GM19035 (cell line): ENCODE measurements around the gene TRIO.
A peak's percentile ranks its signal among the peaks of the same experiment; 100 is the strongest.

ENCODE experiments used
- ATAC-seq: cut with Tn5 transposase; IDR thresholded peaks from one replicate; pipeline ENCODE4 v1.9.1; 2021; ENCODE audit not compliant: unreplicated experiment

TRIO gene

GRCh38 chr5:14165375-14166106, 22.4 kb downstream of the TRIO start:
- ATAC-seq, result no peak

- ATAC-seq, result no peak
Measured at GRCh38 chr5:14166437-14166836, 23.3 kb downstream of the TRIO start.

GRCh38 chr5:14167211-14167845, 24.2 kb downstream of the TRIO start:
- no peak for ATAC-seq

DNA sequence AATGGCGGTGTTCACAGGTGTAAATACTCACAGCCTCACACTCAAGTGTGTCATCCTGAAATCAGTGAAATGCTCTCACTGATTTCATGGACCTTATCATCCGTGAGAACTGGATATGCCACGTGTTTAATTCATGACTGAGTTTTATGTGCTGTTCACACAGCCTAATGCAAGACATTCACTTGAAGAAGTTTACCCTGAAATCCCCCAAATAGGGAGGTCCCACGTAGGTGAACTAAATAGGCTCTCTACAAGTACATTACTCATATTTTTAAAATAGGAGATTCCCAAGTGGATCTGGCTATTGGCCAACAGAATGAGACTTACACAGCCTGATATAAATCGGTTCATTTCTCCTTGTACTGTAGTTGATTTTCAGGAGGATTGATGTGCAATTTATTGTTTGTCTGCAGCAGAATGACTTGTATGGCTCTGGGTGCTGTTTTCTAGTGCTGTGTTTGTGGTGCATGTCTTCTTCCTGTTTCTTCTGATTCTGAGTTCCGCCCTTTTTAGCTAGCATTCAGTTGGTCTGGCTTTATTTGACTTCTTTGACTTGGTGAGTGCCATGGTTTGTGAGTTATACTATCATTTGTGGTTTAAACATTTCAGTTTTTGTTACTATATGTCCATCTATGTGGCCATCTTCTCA, 25.1 kb downstream of the TRIO start:
- ATAC-seq, result peak; percentile 44

GRCh38 chr5:14168793-14169262, 25.7 kb downstream of the TRIO start:
- no peak for ATAC-seq

- no peak for ATAC-seq
Measured at GRCh38 chr5:14171046-14171445, 27.9 kb downstream of the TRIO start.

DNA sequence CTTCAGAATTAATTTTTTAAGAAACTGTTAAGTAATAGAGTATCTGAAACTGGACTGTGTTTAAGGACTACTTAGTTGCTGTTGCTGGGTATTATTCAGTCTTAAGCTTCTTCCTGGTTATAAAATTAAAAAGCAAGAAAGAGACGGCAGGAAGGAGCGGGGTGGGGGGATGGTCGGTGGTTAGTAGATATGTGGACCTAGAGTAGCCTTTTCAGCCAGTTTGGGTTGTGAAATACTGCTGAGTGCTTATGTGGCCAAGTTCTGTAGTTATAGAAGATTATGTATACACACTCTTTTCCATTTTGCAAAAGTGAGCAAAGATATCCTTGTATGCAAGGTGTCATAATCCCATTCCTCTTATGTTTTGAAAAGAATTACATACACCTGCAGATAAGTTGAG, 28.5 kb downstream of the TRIO start:
- no peak for ATAC-seq

DNA sequence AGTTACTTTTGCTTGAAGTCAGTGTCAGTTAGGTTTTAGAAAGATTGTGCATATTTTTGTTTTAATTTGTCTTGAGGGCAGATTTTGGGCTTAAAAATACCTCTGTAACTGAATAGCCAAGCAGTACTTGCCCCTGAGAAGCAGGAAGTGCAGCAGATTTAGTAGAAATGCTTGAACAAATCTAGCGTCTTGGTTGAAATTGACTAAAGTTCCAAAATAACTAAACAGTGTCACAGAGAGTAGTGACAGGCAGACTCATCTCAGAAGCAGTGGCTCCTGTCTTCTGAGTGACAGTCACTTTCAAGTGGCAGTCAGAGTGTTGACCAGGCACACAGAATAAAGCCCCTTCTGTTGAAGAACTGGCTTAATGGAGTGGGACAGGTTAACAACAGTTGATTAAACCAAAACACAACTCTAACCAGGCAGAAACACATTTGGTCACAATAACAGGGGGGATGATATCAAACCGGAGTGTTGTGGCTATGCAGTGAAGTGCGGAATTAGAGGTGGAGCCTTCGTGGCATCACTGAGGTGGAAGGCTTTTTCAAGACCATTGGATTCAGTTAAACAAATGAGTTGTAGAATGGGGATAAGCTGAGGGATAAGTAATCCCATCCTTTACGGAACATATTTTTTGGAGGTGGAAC, 29.1 kb downstream of the TRIO start:
- ATAC-seq, result peak; percentile 46

GRCh38 chr5:14173377-14174229, 30.5 kb downstream of the TRIO start:
- ATAC-seq, result no peak

GRCh38 chr5:14174230-14174636, 31.1 kb downstream of the TRIO start:
- no peak for ATAC-seq

DNA sequence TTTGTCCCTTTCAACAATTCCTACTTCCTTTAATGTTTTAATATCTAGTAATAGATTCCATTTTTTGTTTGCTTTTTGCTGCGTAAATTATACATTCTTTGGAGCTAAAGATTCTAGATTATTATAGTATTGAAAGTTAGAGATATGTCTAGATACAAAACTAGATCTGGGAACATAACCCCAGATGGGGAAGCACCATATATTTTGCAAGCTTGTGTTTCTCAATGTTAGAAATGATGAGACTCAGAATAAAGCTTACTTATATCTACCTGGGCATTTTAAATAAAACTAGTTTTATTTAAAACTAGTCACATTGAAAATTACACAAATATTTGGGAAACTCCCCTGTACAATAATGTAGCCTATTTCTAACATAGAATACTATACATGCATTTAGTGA, 32.2 kb downstream of the TRIO start:
- ATAC-seq, result no peak

DNA sequence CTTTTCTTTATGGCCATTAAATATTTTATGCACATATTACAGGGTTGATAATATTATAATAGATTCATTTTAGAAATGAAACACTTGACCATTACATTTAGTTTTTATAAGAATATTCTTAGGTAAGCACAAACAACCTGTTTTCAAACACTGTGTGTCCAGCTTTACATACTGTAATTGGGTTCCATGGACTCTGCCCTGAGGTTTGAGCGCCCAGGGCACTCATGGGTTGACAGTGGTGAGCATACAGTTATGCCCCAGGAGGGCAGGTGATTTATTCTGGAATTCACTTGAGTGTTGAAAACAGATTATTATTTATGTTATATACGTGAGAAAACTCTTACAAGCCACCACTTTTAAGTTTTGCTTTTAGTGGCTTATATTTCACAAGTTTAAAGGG, 33.7 kb downstream of the TRIO start:
- ATAC-seq, result no peak

DNA sequence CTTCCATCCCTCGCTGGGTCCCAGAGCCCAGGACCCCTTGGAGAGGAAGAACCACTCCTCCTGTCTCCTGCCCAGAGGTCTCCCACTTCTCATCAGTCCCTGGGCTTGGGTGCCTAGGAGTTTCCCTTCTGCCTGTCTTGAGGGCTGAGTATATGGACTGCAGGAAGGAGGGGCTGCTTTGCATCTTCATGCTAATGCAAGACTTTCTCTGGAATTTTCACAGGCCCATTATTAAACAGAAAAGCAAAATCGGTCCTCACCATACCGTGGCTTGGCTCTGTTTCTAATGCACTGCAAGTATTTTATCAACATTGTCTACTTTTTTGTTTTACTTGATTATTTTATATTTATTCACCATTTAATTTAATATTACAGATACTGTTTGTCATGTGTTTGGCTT, 34.5 kb downstream of the TRIO start:
- ATAC-seq, result no peak

GRCh38 chr5:14178091-14178490, 34.9 kb downstream of the TRIO start:
- ATAC-seq, result no peak

DNA sequence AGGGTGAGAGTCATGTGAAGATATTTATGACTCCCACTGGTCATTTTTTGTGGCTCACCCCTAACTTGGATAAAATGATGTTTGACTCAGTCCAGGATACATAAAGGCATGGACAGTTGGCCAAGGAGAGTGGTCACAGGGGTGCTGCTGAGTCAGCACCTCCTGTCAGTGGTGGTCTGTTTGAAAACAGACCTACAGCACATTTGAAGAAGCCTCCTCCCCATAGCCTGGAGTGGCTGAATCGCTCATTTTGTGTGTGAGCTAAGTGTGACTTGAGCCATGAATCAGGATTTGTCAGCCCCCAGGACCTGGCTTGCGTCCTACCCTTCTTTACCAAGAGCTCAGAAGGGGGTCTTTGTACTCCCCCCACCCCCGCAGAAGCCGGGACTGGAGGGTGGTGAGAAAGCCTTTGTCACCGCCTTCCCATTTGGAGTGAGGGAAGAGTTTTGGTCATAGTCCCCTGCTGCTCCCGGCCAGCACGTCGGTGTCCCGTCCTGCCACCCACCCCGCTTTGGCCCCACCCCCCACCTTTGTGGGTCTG, 35.6 kb downstream of the TRIO start:
- no peak for ATAC-seq

DNA sequence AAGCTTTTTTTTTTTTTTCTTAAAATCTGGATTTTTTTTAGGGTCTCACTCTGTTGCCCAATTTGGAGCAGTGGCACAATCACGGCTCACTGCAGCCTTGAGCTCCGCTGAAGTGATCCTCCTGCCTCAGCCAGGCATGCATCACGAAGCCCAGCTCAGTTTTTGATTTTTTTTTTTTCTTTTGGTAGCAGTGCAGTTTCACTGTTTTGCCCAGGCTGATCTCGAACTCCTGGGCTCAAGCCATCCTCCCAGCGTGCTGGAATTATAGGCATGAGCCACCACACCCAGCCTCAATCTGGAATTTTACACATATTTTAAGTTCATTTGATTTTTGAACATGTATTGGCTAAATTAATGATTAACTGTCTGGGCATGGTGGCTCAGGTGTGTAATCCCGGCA, 36.3 kb downstream of the TRIO start:
- ATAC-seq, result no peak

- ATAC-seq, result no peak
Measured at GRCh38 chr5:14180437-14180836, 37.3 kb downstream of the TRIO start.

- no peak for ATAC-seq
Measured at GRCh38 chr5:14181299-14181968, 38.3 kb downstream of the TRIO start.

DNA sequence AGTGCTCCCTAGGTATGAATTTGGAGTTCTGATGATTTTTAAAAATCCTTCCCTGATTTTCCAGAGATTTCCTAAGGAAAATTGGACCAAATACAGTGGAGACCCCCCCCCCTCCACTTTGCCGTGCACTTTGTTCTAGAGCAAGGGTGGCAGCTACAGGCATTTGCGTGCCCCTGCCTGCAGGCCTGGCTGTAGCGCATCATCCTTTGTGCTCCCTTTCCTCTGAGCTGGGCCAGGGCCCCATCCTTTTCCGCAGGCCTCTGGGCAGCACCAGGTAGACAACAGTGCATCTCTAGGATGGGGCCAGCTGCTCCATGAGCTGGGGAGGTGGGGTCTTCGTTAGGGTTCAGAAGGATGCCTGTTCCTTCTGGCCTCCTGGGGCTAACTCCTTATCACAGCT, 39.6 kb downstream of the TRIO start:
- no peak for ATAC-seq
